Fibroblast of lung (primary cell): ENCODE results near the gene CROT.

Experiments used
- CTCF ChIP-seq, 2 donors: IDR thresholded peaks in 1 of 2; conservative IDR thresholded peaks in 1 of 2; 1 replicate in 1 of 2; 2 replicates in 1 of 2; pipeline ENCODE4 v1.5.1; 2011 to 2012; ENCODE audit warnings: low read length in 2 of 2, control low read depth in 1 of 2, inconsistent platforms in 1 of 2, low read depth in 1 of 2, mild to moderate bottlenecking in 1 of 2
- EZH2 ChIP-seq: IDR thresholded peaks from 2 replicates; pipeline ENCODE4 v1.5.1; 2012; ENCODE audit warnings: low read length, control low read depth, mild to moderate bottlenecking; ENCODE audit errors: missing control alignments

GRCh38 chr7:87312215-87312865, 33.1 kb upstream of the CROT start:
- peak; percentile 100 for TF ChIP-seq CTCF (conservative IDR thresholded peaks at IDR 0.05 in 1 of 2, IDR thresholded peaks at IDR 0.05 in 1 of 2; ENCODE audit: low read depth in 1 of 2, low read length in 2 of 2)
- no peak for TF ChIP-seq EZH2
